Vagina (tissue), 2 donors: ENCODE data around the gene NCOR1. TPM values are rescaled to one million over a fixed set of nuclear protein-coding genes. Genes with fewer than 3 reads are reported as not detected.
"Not testable (repeated sequence)": the region's sequence is repeated elsewhere in the genome, so short reads cannot be mapped to it uniquely, and the experiment has no call there.

ENCODE experiments used
- DNase-seq, 2 donors: peaks; one replicate each; pipeline ENCODE4 v3.0.0-alpha.2; 2017; ENCODE audit errors: extremely low spot score in 2 of 2
- H3K27ac ChIP-seq: fragments of 200-600 bp; sonication (generic); one replicate; pipeline ENCODE4 v1.5.1; 2019
- H3K27me3 ChIP-seq: fragments of 200-600 bp; sonication (generic); one replicate; pipeline ENCODE4 v1.5.1; 2019
- H3K36me3 ChIP-seq, 2 donors: fragments of 200-600 bp; sonication (generic); one replicate each; pipeline ENCODE4 v1.5.1; 2017 to 2019
- H3K4me1 ChIP-seq: fragments of 200-600 bp; sonication (generic); one replicate; pipeline ENCODE4 v1.5.1; 2019
- H3K4me3 ChIP-seq, 2 donors: fragments of 200-600 bp; sonication (generic); 1 replicate in 1 of 2; 2 replicates in 1 of 2; pipeline ENCODE4 v1.5.1; 2016 to 2019
- H3K9me3 ChIP-seq: fragments of 200-600 bp; sonication (generic); one replicate; pipeline ENCODE4 v1.5.1; 2019
- CTCF ChIP-seq, 3 experiments: fragments of 450-650 bp in 2 of 3; fragments of 200-600 bp in 1 of 3; sonication (generic) in 1 of 3; IDR thresholded peaks; one replicate each; pipeline ENCODE4 v1.5.1; 2017 to 2019; ENCODE audit warnings: antibody characterized with exemption in 3 of 3, mild to moderate bottlenecking in 2 of 3, moderate library complexity in 2 of 3
- POLR2A ChIP-seq, 2 donors: fragments of 450-650 bp; IDR thresholded peaks; one replicate each; pipeline ENCODE4 v1.6.1; 2017; ENCODE audit warnings: antibody characterized with exemption in 2 of 2, mild to moderate bottlenecking in 2 of 2, moderate library complexity in 2 of 2
- POLR2AphosphoS5 ChIP-seq, 2 donors: sonication (generic); formaldehyde crosslinking; IDR thresholded peaks; one replicate each; pipeline ENCODE4 v1.9.0; 2017; ENCODE audit warnings: antibody characterized with exemption in 2 of 2, mild to moderate bottlenecking in 2 of 2, low read depth in 1 of 2; ENCODE audit not compliant: insufficient read depth in 1 of 2
- intact Hi-C: fragments of 100-400 bp; cut with DNase I; formaldehyde crosslinking; loops from one replicate; pipeline ENCODE4 v1.15.1; 2023
- total RNA-seq: library from RNA; depleted of rRNA; stranded (reverse); fragments of >200 nt; gene quantifications from one replicate; pipeline ENCODE4 v1.2.3, GENCODE V29; 2016

NCOR1 gene
- total RNA-seq, 1 donor from 2014 or later, result 175 TPM

GRCh38 chr17:16189791-16190348, 25.5 kb downstream of the NCOR1 start:
- intact Hi-C loops, result no loop called here
- Histone ChIP-seq H3K9me3 (no peaks in the 10 kb centered on the region), H3K4me3 (no peak overlapping the region), H3K27me3 (no peaks in the 10 kb centered on the region), H3K4me1 (peaks cover 20% of the 10 kb centered on the region), H3K36me3 (peaks cover 0 to 21% of the 10 kb centered on the region in 2 donors), H3K27ac (no peak overlapping the region)
- no peak for DNase-seq
- TF ChIP-seq CTCF (IDR thresholded peaks at IDR 0.05) (no peak), POLR2AphosphoS5 (IDR thresholded peaks at IDR 0.05; ENCODE audit: insufficient read depth in 1 of 2, low read depth in 1 of 2) (no peak), POLR2A (IDR thresholded peaks at IDR 0.05) (no peak)

GRCh38 chr17:16187642-16188041, 27.7 kb downstream of the NCOR1 start:
- no peak overlapping the region for H3K4me3 ChIP-seq
- TF ChIP-seq POLR2A (IDR thresholded peaks at IDR 0.05), result no peak
- intact Hi-C loops, result no loop called here
- DNase-seq, result no peak
- H3K27ac ChIP-seq, result no peak overlapping the region
- no peaks in the 10 kb centered on the region for H3K27me3 ChIP-seq
- H3K4me1 ChIP-seq, result peaks cover 20% of the 10 kb centered on the region
- H3K36me3 ChIP-seq, result peaks cover 0 to 21% of the 10 kb centered on the region in 2 donors
- H3K9me3 ChIP-seq, result no peaks in the 10 kb centered on the region

GRCh38 chr17:16181581-16181980, 33.8 kb downstream of the NCOR1 start:
- H3K9me3 ChIP-seq, result no peaks in the 10 kb centered on the region
- H3K36me3 ChIP-seq, result peaks cover 0 to 10% of the 10 kb centered on the region in 2 donors
- no peak overlapping the region for H3K4me3 ChIP-seq
- H3K4me1 ChIP-seq, result peaks cover 1% of the 10 kb centered on the region
- no peak overlapping the region for H3K27ac ChIP-seq
- no peak for DNase-seq
- TF ChIP-seq POLR2A (IDR thresholded peaks at IDR 0.05) (no peak), CTCF (IDR thresholded peaks at IDR 0.05) (no peak), POLR2AphosphoS5 (IDR thresholded peaks at IDR 0.05; ENCODE audit: insufficient read depth in 1 of 2, low read depth in 1 of 2) (no peak)
- no peaks in the 10 kb centered on the region for H3K27me3 ChIP-seq
- intact Hi-C loops, result no loop called here

- DNase-seq, result no peak
- no peaks in the 10 kb centered on the region for H3K27me3 ChIP-seq
- no peak overlapping the region for H3K4me3 ChIP-seq
- no peak for TF ChIP-seq POLR2AphosphoS5 (IDR thresholded peaks at IDR 0.05; ENCODE audit: insufficient read depth in 1 of 2, low read depth in 1 of 2)
- TF ChIP-seq POLR2A (IDR thresholded peaks at IDR 0.05), result no peak
- no peak for TF ChIP-seq CTCF (IDR thresholded peaks at IDR 0.05)
- H3K27ac ChIP-seq, result no peak overlapping the region
- intact Hi-C loops, result no loop called here
- H3K4me1 ChIP-seq, result peaks cover 3% of the 10 kb centered on the region
- no peaks in the 10 kb centered on the region for H3K36me3 ChIP-seq
- no peaks in the 10 kb centered on the region for H3K9me3 ChIP-seq
Observed at GRCh38 chr17:16178836-16179235, 36.5 kb downstream of the NCOR1 start.

- H3K4me1 ChIP-seq, result peaks cover 3% of the 10 kb centered on the region
- intact Hi-C loops, result no loop called here
- DNase-seq, result no peak
- H3K9me3 ChIP-seq, result no peaks in the 10 kb centered on the region
- TF ChIP-seq CTCF (IDR thresholded peaks at IDR 0.05) (no peak), POLR2A (IDR thresholded peaks at IDR 0.05) (no peak), POLR2AphosphoS5 (IDR thresholded peaks at IDR 0.05; ENCODE audit: insufficient read depth in 1 of 2, low read depth in 1 of 2) (no peak)
- no peak overlapping the region for H3K4me3 ChIP-seq
- H3K27me3 ChIP-seq, result no peaks in the 10 kb centered on the region
- H3K36me3 ChIP-seq, result peaks cover 0 to 9% of the 10 kb centered on the region in 2 donors
- no peak overlapping the region for H3K27ac ChIP-seq
Observed at GRCh38 chr17:16171613-16172012, 43.7 kb downstream of the NCOR1 start.

GRCh38 chr17:16166766-16167165, 48.6 kb downstream of the NCOR1 start:
- H3K4me1 ChIP-seq, H3K4me3 ChIP-seq, H3K9me3 ChIP-seq, intact Hi-C loops, H3K27me3 ChIP-seq, H3K27ac ChIP-seq, DNase-seq: not testable (repeated sequence)
- H3K36me3 ChIP-seq, result peaks cover 0 to 21% of the 10 kb centered on the region in 2 donors
